Epidermal melanocyte (primary cell): Measurements from ENCODE around the gene CDCP1.

Experiments
- DNase-seq: peaks from one replicate; pipeline ENCODE4 v3.0.0; 2011; ENCODE audit warnings: low spot score; ENCODE audit not compliant: insufficient read length

CDCP1 gene

DNA sequence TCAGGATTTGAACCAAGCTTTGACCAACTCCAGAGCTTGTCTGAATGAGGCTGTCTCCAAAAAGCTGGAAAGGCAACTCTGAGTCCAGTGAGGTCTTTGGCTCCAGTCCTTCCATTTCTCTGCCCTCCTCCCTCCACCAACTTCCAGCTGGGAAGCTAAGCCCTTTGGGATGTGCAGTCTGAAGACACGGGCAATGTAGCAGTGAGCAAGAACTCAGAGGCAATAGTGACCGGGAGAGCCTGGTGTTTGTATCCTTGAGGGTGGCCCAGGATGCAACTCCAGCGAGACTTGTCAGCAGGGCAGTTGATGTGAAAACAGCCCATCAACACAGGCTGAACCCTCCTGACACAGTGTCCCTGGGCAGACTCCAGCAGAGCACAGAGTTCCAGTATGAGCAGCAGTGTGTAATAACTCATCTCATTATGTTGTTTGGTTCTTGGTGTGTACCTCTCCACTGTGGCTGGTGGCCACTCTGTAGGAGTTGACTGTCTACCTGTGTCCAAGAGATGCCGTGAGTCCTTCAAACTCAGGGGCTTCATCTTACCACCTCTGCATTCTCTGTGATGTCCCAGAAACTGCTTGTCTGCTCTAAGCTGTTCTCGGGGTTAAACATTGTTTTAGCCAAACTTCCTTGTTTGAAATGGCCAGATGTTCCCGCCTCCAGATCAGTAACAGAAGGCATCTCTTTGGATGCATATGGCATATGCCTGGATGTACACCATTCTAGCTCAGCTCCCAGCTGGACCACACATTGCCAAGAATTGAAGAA, 6.6 kb downstream of the CDCP1 start:
- DNase-seq, result no peak

DNA sequence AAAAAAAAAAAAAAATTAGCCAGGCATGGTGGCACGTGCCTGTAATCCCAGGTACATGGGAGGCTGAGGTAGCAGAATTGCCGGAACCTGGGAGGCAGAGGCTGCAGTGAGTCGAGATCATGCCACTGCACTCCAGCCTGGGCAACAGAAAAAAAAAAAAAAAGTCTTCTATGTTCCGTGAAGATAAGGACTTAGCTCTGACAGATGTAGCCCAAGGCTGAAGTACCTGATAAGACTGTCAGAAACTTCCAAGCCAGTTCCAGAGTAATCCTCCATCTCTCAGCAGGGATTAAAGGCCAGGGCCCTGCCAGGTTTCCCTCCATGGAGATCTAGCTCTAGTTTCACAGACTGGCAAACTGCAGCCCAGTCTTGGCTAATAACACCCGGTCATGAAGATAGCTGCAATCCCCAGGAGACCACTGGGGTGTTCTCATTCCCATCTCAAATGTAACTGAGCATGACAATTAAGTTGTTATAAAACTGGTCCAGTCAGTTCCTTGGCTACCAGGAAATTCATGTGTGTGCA, 8.5 kb downstream of the CDCP1 start:
- no peak for DNase-seq

DNA sequence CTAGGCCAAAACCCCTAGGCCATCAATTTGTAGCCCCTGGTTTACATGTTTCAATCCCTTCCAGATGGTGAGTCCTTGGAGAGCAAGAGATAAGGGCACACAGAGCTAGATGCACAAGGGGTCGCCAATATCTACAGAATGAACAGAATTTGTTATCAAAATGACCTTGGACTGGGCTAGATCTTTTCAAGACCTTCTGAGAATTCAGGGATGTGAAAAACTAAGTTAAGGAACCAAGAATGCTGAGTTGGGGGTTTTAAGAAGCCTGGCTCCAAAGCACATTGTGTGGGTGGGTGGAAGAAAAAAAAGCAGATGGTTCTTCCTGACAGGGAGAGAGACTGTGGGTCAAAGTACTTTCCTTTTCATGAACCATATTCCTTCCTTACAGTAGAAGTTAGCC, 10.2 kb downstream of the CDCP1 start:
- DNase-seq, result no peak

GRCh38 chr3:45134758-45135521, 11.2 kb downstream of the CDCP1 start:
- DNase-seq, result no peak

- DNase-seq, result no peak
Observed at GRCh38 chr3:45132568-45133211, 13.5 kb downstream of the CDCP1 start.

DNA sequence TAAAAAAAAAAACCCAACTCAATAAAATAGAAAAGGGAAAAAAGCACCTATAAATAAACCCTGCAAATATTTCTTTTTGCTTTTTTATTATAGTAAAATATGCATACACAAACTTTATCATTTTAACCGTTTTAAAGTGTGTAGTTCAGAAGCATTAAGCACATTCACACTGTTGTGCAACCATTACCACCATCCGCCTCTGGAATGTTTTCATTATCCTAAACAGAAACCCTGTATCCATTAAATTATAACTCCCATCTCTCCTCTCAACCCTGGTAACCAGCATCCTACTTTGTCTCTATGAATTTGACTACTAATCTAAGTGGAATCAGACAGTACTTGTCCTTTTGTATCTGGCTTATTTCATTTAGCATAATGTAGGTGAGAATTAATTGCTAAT, 15.0 kb downstream of the CDCP1 start:
- no peak for DNase-seq

GRCh38 chr3:45130476-45130875, 15.7 kb downstream of the CDCP1 start:
- no peak for DNase-seq

- DNase-seq, result no peak
Observed at GRCh38 chr3:45128950-45129349, 17.2 kb downstream of the CDCP1 start.

DNA sequence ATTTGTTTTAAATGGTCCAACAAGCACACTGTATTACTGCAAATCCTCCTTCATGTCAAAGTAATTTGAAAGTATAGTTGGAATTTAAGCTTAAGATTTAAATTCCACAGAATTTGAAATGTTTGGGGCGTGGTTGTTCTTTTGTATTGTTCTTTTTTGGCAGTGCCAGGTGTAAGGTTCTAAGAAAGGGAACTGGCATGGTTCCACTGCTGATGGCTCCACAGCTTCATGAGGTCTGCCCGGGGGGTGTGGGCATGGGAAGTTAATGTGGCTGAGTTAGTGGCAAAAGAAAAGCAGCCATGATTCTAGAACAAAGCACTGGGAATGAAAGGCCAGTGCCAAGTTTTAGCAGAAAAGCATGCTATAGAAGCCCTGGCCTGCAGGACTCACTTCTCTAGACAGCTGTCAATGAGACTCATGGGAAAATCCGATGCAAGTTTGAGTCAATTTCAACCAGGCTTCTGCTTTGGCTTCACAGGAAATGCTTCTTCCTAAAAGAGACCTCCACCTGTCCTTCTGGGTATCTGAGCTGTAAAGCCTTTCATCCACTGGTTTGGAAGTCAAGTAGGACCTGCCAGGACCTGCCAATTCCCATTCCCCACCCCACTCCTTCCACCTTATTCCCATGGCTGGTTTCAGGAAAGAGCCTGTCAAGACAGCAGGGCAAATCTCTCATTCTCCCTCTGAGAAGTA, 18.9 kb downstream of the CDCP1 start:
- DNase-seq, result no peak

GRCh38 chr3:45126730-45127129, 19.4 kb downstream of the CDCP1 start:
- no peak for DNase-seq

- DNase-seq, result no peak
Observed at GRCh38 chr3:45125550-45126026, 20.6 kb downstream of the CDCP1 start.

DNA sequence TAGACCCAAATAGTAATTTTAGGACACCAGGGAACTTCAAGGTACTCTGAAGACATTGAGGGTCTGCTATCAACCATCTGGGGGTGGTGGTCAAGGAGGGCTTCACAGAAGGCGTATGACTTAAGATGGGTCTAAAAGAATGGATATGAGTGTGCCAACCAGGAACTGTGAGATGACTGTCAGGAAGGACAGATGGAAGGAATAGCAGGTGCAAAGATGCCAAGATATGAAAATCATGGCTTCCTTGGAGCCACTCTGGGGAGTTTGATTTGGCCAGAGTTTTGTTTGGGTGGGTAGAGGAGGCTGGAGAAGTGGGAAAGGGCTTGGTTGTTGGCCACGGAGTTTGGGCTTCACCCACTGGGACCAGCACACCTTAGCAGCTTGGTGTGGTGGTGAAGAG, 21.2 kb downstream of the CDCP1 start:
- no peak for DNase-seq

- peak; percentile 76 for DNase-seq
Observed at GRCh38 chr3:45124352-45124751, 21.8 kb downstream of the CDCP1 start.

DNA sequence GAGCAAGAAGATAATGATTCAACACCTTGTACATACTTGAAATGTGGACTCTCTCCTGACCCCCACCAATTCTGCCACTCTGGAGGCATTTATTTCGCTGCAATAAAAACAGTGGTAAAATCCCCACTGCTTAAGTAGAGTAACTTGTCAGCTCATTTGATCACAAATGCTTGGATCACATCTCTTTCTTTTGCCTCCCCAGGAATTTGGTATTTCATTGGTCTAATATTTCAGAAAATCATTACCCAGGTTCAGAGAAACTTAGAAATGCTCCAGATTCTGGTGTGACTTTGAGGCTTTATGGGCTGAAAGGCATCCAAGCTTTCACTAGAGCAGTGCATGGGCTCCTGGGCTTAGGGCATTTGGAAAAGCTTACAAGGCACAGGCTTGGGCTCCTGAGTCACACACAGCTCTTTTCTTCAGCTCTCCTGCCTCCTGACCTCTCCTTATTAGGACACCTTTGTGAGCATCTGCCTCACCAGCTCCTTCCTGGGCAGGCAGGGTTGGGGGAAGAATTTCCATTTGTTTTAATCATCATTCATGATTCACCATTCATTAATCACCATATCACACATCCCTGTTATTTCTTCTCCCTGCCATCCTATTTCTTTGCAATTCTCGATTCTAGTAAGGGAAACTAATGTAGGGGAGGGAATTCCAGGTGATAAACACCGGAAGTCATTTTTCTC, 22.5 kb downstream of the CDCP1 start:
- DNase-seq, result no peak

DNA sequence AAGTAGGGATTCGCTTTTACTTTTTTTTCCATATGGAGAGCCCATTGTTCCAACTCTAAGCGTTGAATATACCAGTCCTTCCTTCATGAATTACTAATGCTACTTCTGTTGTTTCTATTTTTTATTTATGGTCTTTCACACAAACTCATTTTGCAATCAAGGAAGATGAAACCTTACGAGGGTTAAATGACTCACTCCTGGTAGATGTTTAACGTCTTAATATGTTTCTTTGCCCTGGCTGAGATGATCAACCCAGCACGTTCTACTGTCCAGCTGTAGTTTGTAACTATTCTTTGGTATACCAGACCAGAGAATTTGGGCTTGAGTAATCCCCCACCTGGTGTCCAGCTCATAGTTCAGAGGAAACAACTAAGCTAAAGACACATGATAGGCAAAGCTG, 23.1 kb downstream of the CDCP1 start:
- no peak for DNase-seq

DNA sequence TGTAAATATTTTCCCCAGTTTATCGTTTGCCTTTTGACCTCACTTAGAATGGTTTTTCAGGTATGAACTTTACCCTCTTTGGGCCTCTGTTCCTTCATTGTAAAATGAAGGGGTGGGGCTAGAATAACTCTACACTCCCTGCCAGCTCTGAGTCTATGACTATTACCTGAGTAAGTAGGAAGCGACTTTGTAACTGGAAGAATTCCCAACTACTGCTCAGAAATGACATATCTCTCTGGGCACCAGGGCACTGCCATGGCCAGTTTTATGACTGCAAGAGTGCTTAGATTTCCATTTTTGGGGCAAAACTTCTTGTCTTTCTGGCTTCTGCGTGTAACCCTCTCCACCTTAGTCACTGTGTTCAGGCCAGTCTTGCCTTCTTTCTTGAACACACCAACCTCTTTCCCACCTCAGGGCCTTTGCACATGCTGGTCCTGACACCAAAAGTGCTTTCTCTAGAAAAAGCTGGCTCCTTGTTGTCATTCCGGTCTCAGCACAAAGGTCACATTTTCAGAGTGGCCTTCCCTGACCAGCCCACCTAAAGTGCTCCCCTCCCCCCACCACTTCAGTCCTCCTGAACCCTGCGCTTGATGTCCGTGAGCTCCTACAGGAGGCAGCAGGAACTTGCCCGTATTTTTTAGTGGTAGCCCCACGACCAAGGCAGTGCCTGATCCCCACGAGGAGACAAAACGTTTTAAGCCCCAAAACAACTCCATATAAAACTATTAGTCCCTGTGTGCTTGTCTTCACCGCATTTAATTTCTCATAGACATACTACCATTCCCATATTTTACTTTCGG, 25.6 kb downstream of the CDCP1 start:
- no peak for DNase-seq

DNA sequence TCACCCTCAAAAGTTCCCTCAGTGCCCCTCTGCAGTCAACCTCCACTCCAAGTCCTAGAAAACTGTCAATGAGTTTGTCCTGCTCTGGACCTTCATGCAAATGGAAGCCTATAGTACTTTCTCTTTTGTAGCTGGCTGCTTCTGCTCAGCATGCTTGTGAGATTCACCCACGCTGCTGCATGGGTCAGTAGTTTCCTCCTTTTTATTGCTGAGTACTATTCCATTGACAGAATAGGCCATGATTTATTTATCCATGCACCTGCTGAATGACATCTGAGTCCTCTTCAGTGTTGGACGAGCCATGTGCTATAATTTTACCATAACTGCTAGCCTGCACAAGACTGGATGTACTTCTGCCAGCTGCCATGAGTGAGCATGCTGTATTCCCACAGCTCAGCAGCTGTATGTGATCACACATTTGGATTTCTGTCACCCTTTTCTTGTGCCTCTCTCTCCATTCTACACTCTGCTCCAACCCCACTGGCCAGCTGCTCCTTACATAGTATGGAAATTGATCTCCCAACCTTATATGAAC, 26.3 kb downstream of the CDCP1 start:
- no peak for DNase-seq

- DNase-seq, result no peak
Observed at GRCh38 chr3:45119376-45119775, 26.8 kb downstream of the CDCP1 start.

DNA sequence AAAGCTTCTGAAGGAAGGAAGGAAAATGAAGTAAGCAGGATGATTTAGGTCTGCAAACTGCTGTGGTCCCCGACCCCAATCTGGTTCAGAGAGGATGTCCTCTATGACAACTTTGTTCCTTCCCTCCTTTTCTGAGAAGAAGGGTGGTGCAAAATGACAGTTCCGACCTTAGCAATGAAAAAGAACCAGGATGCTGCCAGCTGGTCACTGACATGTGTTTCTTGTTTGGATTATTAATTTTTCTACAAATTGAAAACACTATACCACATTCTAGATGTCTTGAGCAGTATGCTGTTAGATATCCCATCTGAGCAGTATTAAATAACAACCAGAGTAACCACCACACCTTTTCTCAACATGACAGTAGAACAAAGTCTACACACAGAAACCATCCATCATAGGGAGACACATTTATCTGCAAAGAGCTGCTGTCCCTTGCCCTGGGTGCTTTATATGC, 27.5 kb downstream of the CDCP1 start:
- DNase-seq, result no peak

DNA sequence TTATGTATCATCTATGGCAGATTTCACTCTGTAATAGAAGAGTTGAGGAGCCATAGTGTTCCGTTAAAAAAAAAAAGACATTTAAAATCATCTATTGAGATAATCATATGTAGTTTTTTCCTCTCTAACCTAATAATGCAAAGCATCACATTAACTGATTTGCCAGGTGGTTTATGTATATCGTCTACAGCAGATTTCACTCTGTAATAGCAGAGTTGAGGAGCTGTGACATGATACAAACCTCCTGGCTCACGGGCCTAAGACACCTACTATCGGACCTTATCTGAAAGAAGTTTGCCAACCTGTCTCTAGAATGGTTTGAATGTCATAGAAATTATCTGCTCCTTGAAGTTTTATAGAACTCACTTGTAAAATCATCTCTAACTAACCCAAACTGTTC, 29.8 kb downstream of the CDCP1 start:
- DNase-seq, result no peak
